ENCODE data around the gene PRUNE2. TPM values are rescaled to one million over a fixed set of nuclear protein-coding genes. Genes with fewer than 3 reads are reported as not detected.

The PRUNE2 gene
- total RNA-seq, 4 donors from 2014 or later, result 4.1 to 13.1 (median 5.4) TPM

DNA sequence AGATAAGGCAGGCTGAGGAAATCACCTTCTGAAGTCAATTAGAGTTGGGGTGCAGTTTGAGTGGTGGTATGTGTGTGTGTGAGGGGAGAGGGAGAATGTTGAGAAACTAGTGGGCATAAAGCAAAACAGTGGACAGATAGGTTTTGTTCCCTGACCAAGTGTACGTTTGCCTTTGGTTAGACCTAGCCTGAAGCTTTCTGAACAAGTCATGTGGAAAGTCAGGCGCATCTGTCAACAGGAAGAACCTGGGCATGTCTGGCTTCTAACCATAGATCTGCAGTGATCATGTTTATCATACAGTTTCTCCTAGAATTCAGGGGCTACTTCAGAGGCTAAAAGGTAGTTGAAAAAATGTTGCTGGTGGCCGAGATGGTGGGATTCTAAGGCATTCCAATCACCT is 284.9 kb downstream of the PRUNE2 start:
- intact Hi-C loops (cut with DNase I; ENCODE audit: low total_unique reads), result no loop called here
- WGBS, 2 donors, result 59 to 67% methylated on average over 3 of the region's 3 CpGs
- DNase-seq (ENCODE audit: low spot score in 2 of 2), result no peak
- TF ChIP-seq, protein P1, sequence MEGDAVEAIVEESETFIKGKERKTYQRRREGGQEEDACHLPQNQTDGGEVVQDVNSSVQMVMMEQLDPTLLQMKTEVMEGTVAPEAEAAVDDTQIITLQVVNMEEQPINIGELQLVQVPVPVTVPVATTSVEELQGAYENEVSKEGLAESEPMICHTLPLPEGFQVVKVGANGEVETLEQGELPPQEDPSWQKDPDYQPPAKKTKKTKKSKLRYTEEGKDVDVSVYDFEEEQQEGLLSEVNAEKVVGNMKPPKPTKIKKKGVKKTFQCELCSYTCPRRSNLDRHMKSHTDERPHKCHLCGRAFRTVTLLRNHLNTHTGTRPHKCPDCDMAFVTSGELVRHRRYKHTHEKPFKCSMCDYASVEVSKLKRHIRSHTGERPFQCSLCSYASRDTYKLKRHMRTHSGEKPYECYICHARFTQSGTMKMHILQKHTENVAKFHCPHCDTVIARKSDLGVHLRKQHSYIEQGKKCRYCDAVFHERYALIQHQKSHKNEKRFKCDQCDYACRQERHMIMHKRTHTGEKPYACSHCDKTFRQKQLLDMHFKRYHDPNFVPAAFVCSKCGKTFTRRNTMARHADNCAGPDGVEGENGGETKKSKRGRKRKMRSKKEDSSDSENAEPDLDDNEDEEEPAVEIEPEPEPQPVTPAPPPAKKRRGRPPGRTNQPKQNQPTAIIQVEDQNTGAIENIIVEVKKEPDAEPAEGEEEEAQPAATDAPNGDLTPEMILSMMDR (IDR thresholded peaks at IDR 0.05), result no peak
- no peak for TF ChIP-seq POLR2A (IDR thresholded peaks at IDR 0.05)
- no peak overlapping the region for H3K4me3 ChIP-seq (ENCODE audit: low read depth, poor library complexity, severe bottlenecking)

DNA sequence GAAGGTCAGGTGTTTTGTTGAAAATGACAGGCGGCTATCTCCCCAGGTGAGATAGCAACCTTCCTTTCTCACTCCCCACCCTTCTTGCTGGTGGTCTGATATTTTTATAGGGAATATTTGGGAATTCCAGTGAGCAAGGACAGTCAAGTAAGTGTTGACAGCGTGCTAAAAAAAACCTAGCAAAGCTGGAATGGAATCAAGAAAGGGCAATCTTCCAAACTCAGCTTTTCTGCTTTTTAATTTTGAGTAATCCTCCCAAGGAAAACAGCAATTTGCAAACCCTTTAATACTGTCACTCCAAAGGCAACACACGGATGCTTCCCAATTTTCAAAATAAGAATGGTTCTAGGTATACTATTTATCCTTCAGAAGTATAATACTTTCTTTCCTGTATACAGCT is 285.3 kb downstream of the PRUNE2 start:
- 36 to 45% methylated on average over 3 of the region's 3 CpGs for WGBS, 2 donors
- no peak for TF ChIP-seq POLR2A (IDR thresholded peaks at IDR 0.05)
- TF ChIP-seq, protein P1 (IDR thresholded peaks at IDR 0.05), result no peak
- no peak for DNase-seq (ENCODE audit: low spot score in 2 of 2)

DNA sequence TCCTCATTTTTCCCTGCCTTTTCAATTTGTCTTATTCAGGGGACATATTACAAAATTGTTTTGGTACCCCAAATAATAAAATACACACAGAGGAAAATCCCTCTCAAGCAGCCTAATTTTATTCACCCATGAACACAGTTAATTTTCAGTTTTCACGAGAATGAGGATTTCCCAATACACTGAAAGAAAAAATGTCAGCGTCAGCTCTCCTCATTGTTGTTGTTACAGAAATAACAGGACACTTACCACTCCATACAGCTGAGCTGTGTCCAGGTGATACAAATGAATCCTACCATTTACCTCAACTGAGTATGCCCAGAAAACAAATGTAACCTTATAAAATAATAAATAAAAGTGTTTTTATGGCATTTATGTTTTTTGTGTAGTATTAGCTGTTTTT is 286.3 kb downstream of the PRUNE2 start:
- TF ChIP-seq POLR2A (IDR thresholded peaks at IDR 0.05), result no peak
- TF ChIP-seq, protein P1 (IDR thresholded peaks at IDR 0.05), result no peak
- DNase-seq (ENCODE audit: low spot score in 2 of 2), result no peak
- no peak overlapping the region for H3K4me3 ChIP-seq (ENCODE audit: low read depth, poor library complexity, severe bottlenecking)
- intact Hi-C loops (cut with DNase I; ENCODE audit: low total_unique reads), result no loop called here
- 33 to 61% methylated on average over 2 of the region's 2 CpGs for WGBS, 2 donors

More for the DNA sequence above, 285.3 kb downstream of the PRUNE2 start:
- no peak overlapping the region for H3K4me3 ChIP-seq (ENCODE audit: low read depth, poor library complexity, severe bottlenecking)
- intact Hi-C loops (cut with DNase I; ENCODE audit: low total_unique reads), result no loop called here

DNA sequence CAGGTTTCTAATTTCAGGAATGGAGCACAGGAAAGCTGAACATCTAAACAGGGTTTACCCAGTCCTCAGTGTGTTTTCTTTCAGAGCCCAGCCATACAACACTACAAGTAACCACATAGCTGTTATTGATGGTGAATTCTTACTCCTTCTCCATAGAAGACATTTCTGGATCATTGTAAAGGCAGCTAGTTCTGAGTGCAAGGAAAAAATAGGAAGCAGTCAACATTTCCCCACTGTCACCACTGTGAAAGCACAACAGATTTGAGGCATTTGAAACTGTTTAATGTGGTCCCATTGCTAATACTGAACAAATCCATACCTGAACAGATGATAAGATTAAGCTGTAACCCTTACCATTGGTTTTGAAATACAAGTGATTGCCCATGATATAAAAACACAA is 286.7 kb downstream of the PRUNE2 start:
- intact Hi-C loops (cut with DNase I; ENCODE audit: low total_unique reads), result no loop called here
- no peak for DNase-seq (ENCODE audit: low spot score in 2 of 2)
- TF ChIP-seq POLR2A (IDR thresholded peaks at IDR 0.05), result no peak
- TF ChIP-seq, protein P1 (IDR thresholded peaks at IDR 0.05), result no peak
- no peak overlapping the region for H3K4me3 ChIP-seq (ENCODE audit: low read depth, poor library complexity, severe bottlenecking)

DNA sequence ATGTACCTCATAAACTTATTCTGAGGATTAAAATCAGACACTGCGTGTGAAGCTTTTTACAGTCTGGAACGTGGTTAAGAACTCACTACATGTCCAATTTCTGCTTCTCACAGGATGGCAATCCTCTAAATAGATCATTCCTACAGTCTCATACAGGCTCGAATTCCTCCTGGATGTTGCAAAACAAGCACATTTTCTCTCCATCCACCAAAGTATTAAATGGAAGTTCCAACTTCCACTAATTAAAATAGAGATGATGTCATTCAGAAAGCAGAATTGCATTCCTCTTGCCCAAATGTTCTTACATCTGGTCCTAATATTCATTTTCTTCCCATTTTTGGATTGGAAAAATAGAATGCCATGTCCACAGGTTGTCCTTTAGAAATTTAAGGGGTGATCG is 287.2 kb downstream of the PRUNE2 start:
- no peak for DNase-seq (ENCODE audit: low spot score in 2 of 2)
- TF ChIP-seq, protein P1 (IDR thresholded peaks at IDR 0.05), result no peak
- no peak for TF ChIP-seq POLR2A (IDR thresholded peaks at IDR 0.05)
- H3K4me3 ChIP-seq (ENCODE audit: low read depth, poor library complexity, severe bottlenecking), result no peak overlapping the region
- intact Hi-C loops (cut with DNase I; ENCODE audit: low total_unique reads), result no loop called here
- 40 to 56% methylated on average over 4 of the region's 4 CpGs for WGBS, 2 donors

DNA sequence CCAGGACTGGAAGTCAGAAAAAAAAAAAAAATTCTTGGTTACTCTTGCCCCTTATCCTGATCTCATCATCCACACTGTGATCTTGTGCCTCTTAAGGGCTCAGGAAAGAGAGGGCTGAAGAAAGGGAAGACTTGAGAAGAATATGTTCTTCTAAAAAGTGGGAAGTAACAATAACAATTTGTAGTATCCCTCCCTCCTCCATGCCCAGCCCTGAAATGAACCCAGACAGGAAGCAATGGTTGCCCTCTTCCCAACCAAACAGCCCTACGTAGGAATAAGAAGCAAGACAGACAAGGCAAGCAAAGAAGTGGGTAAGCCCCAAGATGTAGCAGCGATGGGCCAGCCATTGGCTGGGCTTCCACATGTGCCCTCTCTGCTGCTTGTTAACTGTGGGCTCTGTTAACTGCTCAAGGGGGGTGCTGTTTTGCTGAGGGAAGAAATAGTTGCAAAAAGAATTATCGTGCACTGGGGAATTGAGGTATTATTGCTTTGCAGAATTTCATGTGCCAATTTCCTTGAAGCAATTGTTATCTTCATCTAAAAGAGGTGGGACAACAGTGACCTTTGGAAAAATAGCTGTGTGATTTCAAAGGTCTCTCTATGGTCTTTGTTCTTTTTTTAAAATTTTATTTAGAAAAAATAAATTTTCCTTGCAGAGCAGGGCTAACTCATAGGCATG is 288.3 kb downstream of the PRUNE2 start:
- no peak overlapping the region for H3K4me3 ChIP-seq (ENCODE audit: low read depth, poor library complexity, severe bottlenecking)
- intact Hi-C loops (cut with DNase I; ENCODE audit: low total_unique reads), result no loop called here
- no peak for DNase-seq (ENCODE audit: low spot score in 2 of 2)
- no peak for TF ChIP-seq POLR2A (IDR thresholded peaks at IDR 0.05)
- TF ChIP-seq, protein P1 (IDR thresholded peaks at IDR 0.05), result no peak
- WGBS, 2 donors, result 80 to 93% methylated on average over 3 of the region's 3 CpGs

All from lower leg skin (tissue), 4 donors.